Measurements from ENCODE around the gene KIAA0232. TPM values are rescaled to one million over a fixed set of nuclear protein-coding genes. Genes with fewer than 3 reads are reported as not detected.

The KIAA0232 gene
- total RNA-seq, 1 experiment from 2014 or later: 28.5 TPM

DNA sequence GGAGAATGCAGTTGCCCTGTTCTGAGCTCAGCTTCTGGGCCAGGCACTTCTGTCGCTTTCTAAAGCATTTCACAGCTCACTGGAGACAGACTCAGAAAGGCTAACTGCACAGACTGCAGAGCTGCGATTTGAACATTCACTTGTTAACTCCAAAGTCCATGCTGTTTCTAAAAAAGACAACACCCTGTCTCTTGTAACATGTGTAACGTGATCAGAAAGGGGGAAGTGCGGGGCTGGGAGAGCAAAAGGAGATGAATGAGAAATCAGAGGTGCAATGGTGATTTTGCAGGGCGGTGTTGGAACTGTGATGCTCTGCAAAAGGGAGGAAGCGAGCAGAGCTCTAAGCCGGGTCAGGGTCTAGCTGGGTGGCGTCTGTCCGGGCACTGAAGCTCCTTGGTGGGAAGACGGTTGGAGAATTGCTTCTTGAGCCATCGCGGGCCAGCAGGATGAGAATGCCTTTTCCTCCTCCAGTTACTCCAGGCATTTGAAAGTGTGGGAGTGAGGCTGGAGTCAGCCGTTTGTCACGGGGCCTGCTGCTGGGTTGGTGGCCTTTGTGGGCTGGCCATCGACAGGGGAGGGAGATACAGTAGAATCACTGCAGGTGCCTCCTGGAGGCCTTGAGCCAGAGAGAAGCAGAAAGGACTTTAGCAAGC lies 147.4 kb downstream of the KIAA0232 start:
- no peak for TF ChIP-seq CTCF (conservative IDR thresholded peaks at IDR 0.05)
- Histone ChIP-seq H3K4me1 (ENCODE audit: insufficient read depth, low read length) (no peaks in the 10 kb centered on the region), H3K79me2 (ENCODE audit: insufficient read depth, low read length) (peaks cover 1% of the 10 kb centered on the region; the same call in 1 of the 2 replicates), H3K23me2 (ENCODE audit: insufficient read length, low read depth, low read length, poor library complexity, severe bottlenecking) (no peaks in the 10 kb centered on the region), H4K20me1 (ENCODE audit: control insufficient read depth, insufficient read depth, insufficient read length) (peaks cover 5% of the 10 kb centered on the region), H3K9ac (ENCODE audit: extremely low read depth, insufficient read length, low read length) (no peak overlapping the region), H3T11ph (ENCODE audit: low read length) (no peak overlapping the region), H3K27ac (ENCODE audit: insufficient read length, low read depth, low read length) (no peak overlapping the region), H3K56ac (ENCODE audit: insufficient read length, low read depth, low read length) (no peak overlapping the region), H2BK120ac (ENCODE audit: low read depth, low read length, poor library complexity, severe bottlenecking) (no peak overlapping the region), H2BK15ac (ENCODE audit: low read depth, low read length) (no peak overlapping the region), H3K79me1 (ENCODE audit: insufficient read depth, low read depth, low read length, poor library complexity, severe bottlenecking) (no peaks in the 10 kb centered on the region), H4K8ac (replicated peaks; ENCODE audit: insufficient read length, low read depth, low read length) (no peak overlapping the region), H2AFZ (ENCODE audit: low read length) (no peak overlapping the region), H3K4me2 (ENCODE audit: insufficient read depth, insufficient read length, low read length) (no peak overlapping the region), H2BK12ac (ENCODE audit: insufficient read length, low read depth, low read length) (no peak overlapping the region), H3K9me3 (ENCODE audit: control insufficient read depth, low read depth, low read length) (no peaks in the 10 kb centered on the region), H4K91ac (ENCODE audit: insufficient read length, low read depth, low read length) (no peak overlapping the region), H3K23ac (ENCODE audit: insufficient read length, low read depth, low read length) (no peak overlapping the region), H3K14ac (ENCODE audit: insufficient read depth, low read length) (no peak overlapping the region), H4K5ac (ENCODE audit: insufficient read length, low read depth, low read length) (no peak overlapping the region), H3K18ac (ENCODE audit: insufficient read length, low read depth, low read length) (no peak overlapping the region), H3K27me3 (ENCODE audit: insufficient read depth, low read length) (no peaks in the 10 kb centered on the region), H2AK5ac (ENCODE audit: insufficient read length, low read length) (no peak overlapping the region), H3K4ac (ENCODE audit: low read depth, low read length) (no peak overlapping the region), H2BK20ac (ENCODE audit: low read depth, low read length, poor library complexity, severe bottlenecking) (no peak overlapping the region), H2BK5ac (ENCODE audit: insufficient read length, low read length) (no peak overlapping the region)
- Mint-ChIP-seq H3K4me1 (peaks cover 20 to 24% of the 10 kb centered on the region in 2 experiments), H3K36me3 (ENCODE audit: insufficient read depth in 1 of 3, low read depth in 3 of 3) (peaks cover 4 to 25% (median 25%) of the 10 kb centered on the region in 3 experiments; a peak in 5 of 7 replicates), H3K27me3 (ENCODE audit: low read depth) (no peaks in the 10 kb centered on the region), H3K9me3 (no peaks in the 10 kb centered on the region), H3K27ac (peak overlapping the region in 2 of 3 experiments; percentile 26 to 37; a peak in 3 of 7 replicates), H3K4me3 (no peak overlapping the region)
- no peak for DNase-seq
- no CpG with 5 or more reads among the region's 15 CpGs for WGBS (ENCODE audit: extremely low coverage, insufficient read length, low lambda C conversion rate)

All from H9 (cell line).